Endothelial cell (in vitro differentiated cells): ENCODE data around the gene PPM1D. TPM values are rescaled to one million over a fixed set of nuclear protein-coding genes. Genes with fewer than 3 reads are reported as not detected.

ENCODE experiments used
- DNase-seq: peaks from one replicate; pipeline ENCODE4 v3.0.0; 2021; ENCODE audit warnings: low spot score
- H3K27ac Mint-ChIP-seq: one replicate; pipeline ENCODE4 v1.8.0; 2021; ENCODE audit warnings: mixed read lengths, inconsistent platforms; ENCODE audit not compliant: unreplicated experiment
- H3K27me3 Mint-ChIP-seq: one replicate; pipeline ENCODE4 v1.8.0; 2021; ENCODE audit warnings: mild to moderate bottlenecking, moderate library complexity, mixed read lengths, inconsistent platforms; ENCODE audit not compliant: unreplicated experiment
- H3K36me3 Mint-ChIP-seq: one replicate; pipeline ENCODE4 v1.8.0; 2021; ENCODE audit warnings: mild to moderate bottlenecking, low read depth, mixed read lengths, inconsistent platforms; ENCODE audit not compliant: unreplicated experiment
- H3K4me1 Mint-ChIP-seq: one replicate; pipeline ENCODE4 v1.8.0; 2021; ENCODE audit warnings: mild to moderate bottlenecking, mixed read lengths, inconsistent platforms; ENCODE audit not compliant: unreplicated experiment
- H3K4me3 Mint-ChIP-seq: one replicate; pipeline ENCODE4 v1.8.0; 2021; ENCODE audit warnings: mild to moderate bottlenecking, mixed read lengths, inconsistent platforms; ENCODE audit not compliant: unreplicated experiment
- H3K9me3 Mint-ChIP-seq: one replicate; pipeline ENCODE4 v1.8.0; 2021; ENCODE audit warnings: mixed read lengths, inconsistent platforms; ENCODE audit not compliant: unreplicated experiment
- total RNA-seq: library from RNA; stranded (reverse); fragmentation: NEBNext Ultra II Directional; extraction: Animal tissue kit (Norgen Biotek cat#: 25700); gene quantifications from one replicate; pipeline ENCODE4 v1.2.1, GENCODE V29; 2021; ENCODE audit not compliant: unreplicated experiment
- TF ChIP-seq, protein P1 (sequence below): fragments of 200-600 bp; sonication (generic); IDR thresholded peaks from one replicate; pipeline ENCODE4 v1.5.0; 2021; ENCODE audit warnings: antibody characterized with exemption; ENCODE audit not compliant: unreplicated experiment

PPM1D gene
- total RNA-seq, 1 donor from 2014 or later = 14.6 TPM

DNA sequence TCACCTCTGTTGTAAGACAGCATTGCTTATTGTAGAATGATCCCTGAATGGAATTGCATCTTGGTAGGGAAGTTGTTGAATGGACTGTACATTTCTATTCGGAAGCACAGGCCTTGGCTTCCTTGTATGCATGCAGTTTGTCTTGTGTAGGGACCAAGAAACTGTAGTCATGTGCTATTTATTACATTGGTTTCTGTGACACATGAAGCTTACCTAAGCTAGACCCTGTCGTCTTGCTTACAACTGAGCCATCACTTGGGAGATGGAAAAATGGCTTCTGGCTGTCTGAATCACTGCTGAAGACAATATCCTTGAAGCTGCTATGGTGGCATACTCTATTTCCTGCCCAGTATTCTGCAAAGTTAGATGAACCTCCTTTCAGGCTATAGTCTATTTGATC lies 29.1 kb downstream of the PPM1D start:
- TF ChIP-seq, protein P1, sequence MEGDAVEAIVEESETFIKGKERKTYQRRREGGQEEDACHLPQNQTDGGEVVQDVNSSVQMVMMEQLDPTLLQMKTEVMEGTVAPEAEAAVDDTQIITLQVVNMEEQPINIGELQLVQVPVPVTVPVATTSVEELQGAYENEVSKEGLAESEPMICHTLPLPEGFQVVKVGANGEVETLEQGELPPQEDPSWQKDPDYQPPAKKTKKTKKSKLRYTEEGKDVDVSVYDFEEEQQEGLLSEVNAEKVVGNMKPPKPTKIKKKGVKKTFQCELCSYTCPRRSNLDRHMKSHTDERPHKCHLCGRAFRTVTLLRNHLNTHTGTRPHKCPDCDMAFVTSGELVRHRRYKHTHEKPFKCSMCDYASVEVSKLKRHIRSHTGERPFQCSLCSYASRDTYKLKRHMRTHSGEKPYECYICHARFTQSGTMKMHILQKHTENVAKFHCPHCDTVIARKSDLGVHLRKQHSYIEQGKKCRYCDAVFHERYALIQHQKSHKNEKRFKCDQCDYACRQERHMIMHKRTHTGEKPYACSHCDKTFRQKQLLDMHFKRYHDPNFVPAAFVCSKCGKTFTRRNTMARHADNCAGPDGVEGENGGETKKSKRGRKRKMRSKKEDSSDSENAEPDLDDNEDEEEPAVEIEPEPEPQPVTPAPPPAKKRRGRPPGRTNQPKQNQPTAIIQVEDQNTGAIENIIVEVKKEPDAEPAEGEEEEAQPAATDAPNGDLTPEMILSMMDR = no peak
- no peak overlapping the region for H3K27ac Mint-ChIP-seq
- no peaks in the 10 kb centered on the region for H3K36me3 Mint-ChIP-seq
- no peak overlapping the region for H3K4me3 Mint-ChIP-seq
- H3K9me3 Mint-ChIP-seq = no peaks in the 10 kb centered on the region
- no peak for DNase-seq
- H3K4me1 Mint-ChIP-seq = no peaks in the 10 kb centered on the region
- no peaks in the 10 kb centered on the region for H3K27me3 Mint-ChIP-seq

DNA sequence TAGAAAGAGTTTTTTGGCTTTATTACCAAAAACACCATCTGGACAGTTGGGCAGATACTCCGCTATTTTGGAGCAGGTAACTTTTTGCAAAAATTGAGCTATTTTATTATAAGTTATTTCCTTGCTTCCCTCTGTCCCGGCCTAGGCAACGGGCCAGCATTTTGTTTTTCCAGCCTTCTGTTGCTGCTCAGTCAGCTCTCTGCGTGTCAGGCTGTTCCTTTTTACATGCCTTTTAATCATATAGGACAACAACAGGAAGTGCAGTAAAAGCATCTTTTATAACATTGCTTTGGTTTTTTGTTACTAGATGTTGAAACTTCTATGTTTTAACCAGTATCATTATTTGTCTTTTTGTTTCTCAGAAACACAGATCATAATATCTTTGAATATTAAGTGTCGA lies 30.4 kb downstream of the PPM1D start:
- H3K9me3 Mint-ChIP-seq = no peaks in the 10 kb centered on the region
- no peak overlapping the region for H3K4me3 Mint-ChIP-seq
- H3K27me3 Mint-ChIP-seq = no peaks in the 10 kb centered on the region
- no peaks in the 10 kb centered on the region for H3K4me1 Mint-ChIP-seq
- TF ChIP-seq, protein P1 = no peak
- no peak overlapping the region for H3K27ac Mint-ChIP-seq
- H3K36me3 Mint-ChIP-seq = no peaks in the 10 kb centered on the region
- no peak for DNase-seq

DNA sequence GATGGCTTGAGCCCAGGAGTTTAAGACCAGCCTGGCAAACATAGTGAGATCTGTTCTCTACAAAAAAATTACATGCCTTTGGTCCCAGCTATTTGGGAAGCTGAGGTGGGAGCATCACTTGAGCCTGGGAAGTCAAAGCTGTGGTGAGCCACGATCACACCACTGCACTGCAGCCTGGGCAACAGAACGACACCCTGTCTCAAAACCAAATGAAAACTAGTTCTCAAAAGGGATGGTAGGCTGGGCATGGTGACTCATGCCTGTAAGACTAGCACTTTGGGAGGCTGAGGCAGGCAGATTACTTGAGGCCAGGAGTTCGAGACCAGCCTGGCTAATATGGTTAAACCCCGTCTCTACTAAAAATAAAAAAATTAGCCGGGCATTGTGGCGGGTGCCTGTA lies 31.1 kb downstream of the PPM1D start:
- no peak overlapping the region for H3K27ac Mint-ChIP-seq
- H3K9me3 Mint-ChIP-seq = no peaks in the 10 kb centered on the region
- no peaks in the 10 kb centered on the region for H3K36me3 Mint-ChIP-seq
- no peak for DNase-seq
- TF ChIP-seq, protein P1 = no peak
- no peaks in the 10 kb centered on the region for H3K27me3 Mint-ChIP-seq
- H3K4me1 Mint-ChIP-seq = no peaks in the 10 kb centered on the region
- H3K4me3 Mint-ChIP-seq = no peak overlapping the region

DNA sequence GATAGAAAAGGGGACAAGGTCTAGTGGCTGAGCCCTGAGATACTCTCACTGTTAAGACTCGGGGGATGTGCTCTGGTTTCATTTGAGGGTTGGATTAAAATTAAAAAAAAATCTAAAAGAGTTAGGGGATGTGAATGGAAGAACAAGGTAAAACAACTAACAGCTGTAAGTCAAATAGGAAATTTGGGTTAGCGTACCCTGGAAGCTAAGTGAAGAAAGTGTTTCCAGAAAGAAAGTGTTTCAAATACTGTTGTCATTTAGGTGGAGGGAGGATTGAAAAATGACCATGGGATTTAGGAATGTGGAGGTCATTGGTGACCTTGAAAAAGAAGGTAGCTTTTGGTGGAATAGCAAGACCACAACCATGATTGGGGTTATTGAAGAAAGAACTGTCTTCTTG lies 37.7 kb downstream of the PPM1D start:
- Mint-ChIP-seq H3K27me3 (no peaks in the 10 kb centered on the region), H3K4me3 (no peak overlapping the region), H3K27ac (no peak overlapping the region), H3K36me3 (peaks cover 4% of the 10 kb centered on the region), H3K9me3 (no peaks in the 10 kb centered on the region), H3K4me1 (no peaks in the 10 kb centered on the region)
- no peak for DNase-seq
- TF ChIP-seq, protein P1 = no peak

DNA sequence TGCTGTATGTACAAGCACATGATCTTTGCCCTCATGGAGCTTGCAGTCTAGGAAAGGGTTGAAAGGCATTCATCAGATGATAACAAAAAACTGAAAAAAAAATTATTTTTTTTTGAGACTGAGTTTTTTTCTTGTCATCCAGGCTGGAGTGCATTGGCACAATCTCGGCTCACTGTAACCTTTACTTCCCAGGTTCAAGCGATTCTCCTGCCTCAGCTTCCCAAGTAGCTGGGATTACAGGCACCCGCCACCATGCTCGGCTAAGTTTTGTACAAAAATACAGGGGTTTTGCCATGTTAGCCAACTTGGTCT lies 39.0 kb downstream of the PPM1D start:
- no peak for DNase-seq
- H3K27ac Mint-ChIP-seq = no peak overlapping the region
- no peaks in the 10 kb centered on the region for H3K27me3 Mint-ChIP-seq
- no peak overlapping the region for H3K4me3 Mint-ChIP-seq
- H3K4me1 Mint-ChIP-seq = no peaks in the 10 kb centered on the region
- TF ChIP-seq, protein P1 = peak; percentile 7
- peaks cover 4% of the 10 kb centered on the region for H3K36me3 Mint-ChIP-seq
- H3K9me3 Mint-ChIP-seq = no peaks in the 10 kb centered on the region
